GM19324 (cell line): Measurements from ENCODE around the gene TTLL4.
"Not testable (repeated sequence)": the region's sequence is repeated elsewhere in the genome, so short reads cannot be mapped to it uniquely, and the experiment has no call there.

Experiments used
- ATAC-seq: cut with Tn5 transposase; IDR thresholded peaks from one replicate; pipeline ENCODE4 v1.9.1; 2021; ENCODE audit warnings: mild to moderate bottlenecking, moderate library complexity; ENCODE audit not compliant: unreplicated experiment, low FRiP score

TTLL4 gene

DNA sequence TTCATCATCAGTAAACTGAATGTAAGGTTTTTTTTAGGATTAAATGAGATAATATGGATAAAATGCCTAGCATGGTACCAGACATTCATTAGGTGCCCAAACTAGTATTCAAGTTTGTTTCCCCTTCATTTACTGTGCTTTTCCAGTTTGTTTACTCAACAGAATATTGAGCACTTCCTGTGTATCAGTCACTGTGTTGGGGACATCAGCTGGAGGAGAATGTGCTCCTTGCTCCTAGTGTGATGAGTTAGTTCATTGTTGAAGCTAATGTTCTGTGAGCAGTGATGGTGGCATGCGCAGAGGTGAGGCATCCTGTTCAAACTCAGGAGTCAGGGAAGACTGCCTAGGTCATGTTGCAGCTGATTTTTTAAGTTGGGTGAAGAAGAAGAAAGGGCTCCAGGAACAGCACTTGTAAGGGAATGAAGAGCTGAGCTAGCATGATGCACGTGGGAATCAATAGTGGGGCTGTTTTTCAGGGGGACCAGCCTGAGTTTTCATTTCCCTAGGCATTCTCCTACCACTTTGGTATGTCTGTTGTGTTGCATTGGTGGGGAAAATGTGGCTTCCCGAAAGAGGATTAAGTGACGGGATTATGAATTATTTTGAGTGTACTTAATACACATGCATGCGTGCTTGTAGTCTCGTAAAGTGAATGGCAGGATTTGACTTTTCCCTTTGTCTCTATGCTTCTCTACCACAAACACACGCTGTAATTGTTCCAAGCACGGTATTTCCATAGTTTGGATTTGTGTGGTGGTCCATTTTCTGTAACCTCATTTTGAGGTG, 23.7 kb downstream of the TTLL4 start:
- ATAC-seq, result no peak

DNA sequence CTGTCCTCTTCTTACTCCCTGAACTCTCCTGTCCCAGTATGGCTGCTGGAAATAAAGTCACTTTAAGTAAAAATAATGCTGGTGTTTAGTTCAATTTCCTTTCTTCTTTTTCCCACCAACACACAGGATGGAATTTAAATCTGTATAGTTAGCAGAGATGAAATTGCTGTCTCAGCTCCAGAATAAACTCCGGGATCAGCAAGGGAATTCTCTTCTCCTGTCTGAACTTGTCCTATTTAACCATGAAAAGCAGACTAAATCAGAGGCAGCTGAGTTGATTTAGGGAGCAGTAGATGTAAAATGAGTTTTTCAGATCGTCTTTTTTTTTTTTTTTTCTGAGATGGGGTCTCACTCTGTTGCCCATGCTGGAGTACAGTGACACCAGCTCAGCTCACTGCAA, 25.9 kb downstream of the TTLL4 start:
- ATAC-seq, result no peak

DNA sequence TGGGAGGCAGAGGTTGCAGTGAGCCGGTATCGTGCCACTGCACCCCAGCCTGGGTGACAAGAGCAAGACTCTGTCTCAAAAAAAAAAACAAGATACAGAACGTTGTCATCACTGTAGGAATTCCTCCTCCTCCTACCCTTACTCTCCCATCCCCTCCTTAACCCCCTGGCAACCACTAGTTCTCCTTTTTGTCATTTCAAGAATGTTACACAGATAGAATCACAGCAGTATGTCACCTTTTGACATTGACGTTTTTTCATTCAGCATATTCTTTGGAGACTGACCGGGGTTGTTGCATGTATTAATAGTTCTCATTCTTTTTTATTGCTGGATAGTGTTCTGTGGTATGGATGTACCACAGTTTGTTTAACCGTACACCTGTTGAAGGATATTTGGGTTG, 32.4 kb downstream of the TTLL4 start:
- no peak for ATAC-seq

DNA sequence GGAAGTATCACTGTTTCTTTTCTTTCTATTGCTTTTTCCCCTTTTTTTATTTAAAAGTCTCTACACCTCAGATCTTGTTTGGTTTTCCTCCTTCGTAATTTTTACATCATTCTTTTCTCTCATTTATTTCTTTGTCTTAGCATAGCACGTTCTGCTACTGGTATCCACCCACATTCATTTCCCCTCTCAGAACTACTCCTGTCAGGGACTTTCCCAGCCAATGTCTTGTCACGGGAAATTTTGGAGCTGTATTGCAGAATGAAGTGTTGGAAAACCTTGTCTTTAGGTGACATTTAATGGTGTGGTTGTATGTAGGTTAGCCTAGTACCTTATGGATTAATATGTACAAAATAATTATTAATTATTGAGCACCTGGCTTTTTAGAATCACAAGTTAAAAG, 34.0 kb downstream of the TTLL4 start:
- ATAC-seq, result no peak

DNA sequence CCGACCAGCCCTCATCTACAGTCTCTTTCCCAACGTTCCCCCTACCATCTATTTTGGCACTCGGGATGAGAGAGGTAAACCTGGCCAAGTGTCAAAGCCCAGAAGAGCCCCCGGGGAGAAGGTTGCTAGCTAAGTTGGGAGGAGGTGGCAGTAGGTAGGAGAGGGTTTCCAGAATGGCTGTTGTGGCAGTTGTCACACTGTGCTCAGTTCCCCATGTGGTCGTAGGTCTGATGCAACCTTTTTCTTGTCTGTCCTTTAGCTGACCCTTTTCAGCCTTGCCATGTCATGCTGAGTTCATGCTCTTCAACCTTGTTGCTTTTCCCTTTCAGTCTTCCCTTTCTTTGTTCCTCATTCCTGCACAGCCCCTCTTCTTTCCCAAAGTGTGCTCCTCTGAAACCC, 34.5 kb downstream of the TTLL4 start:
- ATAC-seq, result no peak

DNA sequence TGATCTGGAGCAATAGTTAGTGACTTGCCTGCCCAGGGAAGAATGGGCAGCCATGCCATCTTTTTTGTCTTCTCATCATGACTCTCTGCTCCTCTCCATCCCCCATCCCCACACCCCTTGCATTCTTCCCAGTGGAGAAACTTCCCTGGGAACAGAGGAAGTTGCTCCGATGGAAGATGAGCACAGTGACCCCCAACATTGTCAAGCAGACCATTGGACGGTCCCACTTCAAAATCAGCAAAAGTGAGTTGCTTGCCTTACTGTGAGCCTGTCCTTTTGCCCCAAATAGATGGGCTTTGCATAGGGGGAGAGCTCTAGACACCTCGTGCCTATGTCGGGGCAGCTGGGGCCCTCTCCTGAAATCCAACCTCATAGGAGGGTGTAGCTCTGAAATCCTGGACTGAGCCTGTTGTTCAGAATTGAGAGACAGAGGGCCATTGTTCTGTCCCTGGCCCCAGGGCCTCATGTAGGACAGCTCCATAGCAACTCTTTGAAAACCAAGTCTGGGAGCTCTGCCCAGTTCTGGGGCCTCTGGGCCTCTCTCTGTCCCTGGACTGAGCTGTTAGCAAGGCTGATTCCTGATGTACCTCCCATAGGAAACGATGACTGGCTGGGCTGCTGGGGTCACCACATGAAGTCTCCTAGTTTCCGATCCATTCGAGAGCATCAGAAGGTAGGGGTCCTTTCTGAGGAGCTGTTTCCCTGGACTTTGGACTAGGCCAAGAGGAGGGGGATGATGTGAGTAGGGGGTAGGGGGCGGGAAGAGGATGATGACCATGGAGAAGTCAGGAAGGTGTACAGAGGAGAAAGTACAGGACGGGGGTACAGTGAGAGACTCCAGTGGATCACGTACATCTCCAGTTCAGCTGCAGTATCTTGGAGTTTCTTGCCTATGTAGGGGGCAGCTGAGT, 35.2 kb downstream of the TTLL4 start:
- no peak for ATAC-seq

DNA sequence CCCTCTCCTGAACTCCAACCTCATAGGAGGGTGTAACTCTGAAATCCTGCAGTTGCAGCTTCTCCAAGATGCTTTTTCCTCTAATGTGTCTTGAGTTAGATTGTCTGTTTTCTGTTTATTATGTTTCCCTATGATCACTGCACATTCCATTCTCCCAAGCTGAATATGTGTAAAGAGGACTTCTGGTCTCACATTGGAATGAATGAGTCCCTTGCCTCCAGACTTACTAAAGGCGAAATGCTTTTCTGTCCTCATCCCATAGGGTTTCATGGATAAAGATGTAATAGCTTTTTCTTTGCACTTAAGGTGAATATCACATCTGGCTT, 35.8 kb downstream of the TTLL4 start:
- ATAC-seq, result no peak

DNA sequence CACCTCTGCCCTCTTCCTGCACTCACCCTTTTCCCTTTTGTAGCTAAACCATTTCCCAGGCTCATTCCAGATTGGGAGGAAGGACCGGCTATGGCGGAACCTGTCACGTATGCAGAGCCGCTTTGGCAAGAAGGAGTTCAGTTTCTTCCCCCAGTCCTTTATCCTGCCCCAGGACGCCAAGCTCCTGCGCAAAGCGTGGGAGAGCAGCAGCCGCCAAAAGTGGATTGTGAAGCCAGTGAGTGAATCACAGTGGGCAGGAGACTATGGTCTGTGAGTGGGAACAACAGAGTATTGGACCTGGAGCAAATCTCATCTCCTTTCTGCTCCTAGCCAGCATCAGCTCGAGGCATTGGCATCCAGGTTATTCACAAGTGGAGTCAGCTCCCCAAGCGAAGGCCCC, 36.3 kb downstream of the TTLL4 start:
- ATAC-seq, result no peak

DNA sequence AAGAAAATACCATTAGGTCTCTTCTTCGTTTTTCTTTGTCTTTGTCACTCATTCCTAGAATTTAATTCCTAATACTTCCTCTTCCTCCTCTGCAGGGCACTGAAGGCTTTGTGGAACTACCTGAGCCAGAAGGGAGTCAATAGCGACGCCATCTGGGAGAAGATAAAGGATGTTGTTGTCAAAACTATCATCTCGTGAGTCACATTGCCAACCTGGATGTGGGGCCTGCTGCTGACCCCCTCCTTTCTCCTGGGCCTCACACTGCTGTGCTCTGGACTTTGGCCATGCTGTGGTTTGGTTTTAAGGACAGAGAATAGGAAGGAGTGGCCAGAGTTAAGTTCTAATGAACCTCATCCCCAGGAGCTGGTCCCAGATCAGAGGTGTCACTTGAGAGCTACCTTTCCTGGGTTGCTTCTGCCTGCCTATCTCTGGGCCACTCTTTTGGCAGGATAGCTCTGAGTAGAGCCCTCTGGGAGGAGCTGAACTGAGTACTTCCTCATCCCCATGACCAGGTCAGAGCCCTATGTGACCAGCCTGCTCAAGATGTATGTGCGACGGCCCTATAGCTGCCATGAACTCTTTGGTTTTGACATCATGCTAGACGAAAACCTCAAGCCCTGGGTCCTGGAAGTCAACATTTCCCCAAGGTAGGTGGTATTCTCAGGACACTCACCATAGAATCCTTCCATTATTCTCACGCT, 38.3 kb downstream of the TTLL4 start:
- ATAC-seq, result no peak

DNA sequence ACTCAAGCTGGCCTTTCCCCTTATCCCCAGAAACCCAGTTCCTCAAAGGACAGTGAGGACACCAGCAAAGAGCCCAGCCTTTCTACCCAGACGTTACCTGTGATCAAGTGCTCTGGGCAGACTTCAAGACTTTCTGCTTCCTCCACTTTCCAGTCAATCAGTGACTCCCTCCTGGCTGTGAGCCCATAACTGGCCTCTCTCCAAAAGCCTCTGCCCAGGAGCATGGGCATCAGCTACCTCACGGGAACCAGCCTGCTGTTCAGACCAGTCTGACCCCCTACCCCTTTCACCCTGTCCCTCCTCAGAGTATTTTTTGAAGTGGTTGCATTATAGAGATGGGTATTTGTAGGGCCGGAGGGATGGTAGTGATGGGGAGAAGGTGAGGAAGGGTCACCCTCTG, 43.6 kb downstream of the TTLL4 start:
- ATAC-seq, result no peak

DNA sequence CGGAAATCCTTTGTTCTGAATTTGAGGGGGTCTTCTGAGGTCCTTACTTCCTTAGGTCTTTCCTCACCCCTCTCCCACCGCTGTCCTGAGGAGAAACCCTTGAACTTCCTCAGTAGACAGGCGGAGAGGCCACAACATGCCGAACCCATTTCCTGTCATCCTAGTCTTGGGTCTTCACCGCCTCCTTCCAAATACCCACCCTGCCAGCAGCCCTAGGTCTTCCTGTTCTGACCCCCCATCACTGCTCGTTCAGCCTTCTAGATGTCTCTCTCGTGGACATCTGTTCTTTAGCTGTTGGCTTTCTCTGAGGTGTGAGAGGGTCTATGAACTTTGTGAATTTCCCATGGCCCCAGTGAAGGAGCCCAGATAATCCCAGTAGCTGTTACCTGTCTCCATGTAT, 44.1 kb downstream of the TTLL4 start:
- ATAC-seq, result no peak

DNA sequence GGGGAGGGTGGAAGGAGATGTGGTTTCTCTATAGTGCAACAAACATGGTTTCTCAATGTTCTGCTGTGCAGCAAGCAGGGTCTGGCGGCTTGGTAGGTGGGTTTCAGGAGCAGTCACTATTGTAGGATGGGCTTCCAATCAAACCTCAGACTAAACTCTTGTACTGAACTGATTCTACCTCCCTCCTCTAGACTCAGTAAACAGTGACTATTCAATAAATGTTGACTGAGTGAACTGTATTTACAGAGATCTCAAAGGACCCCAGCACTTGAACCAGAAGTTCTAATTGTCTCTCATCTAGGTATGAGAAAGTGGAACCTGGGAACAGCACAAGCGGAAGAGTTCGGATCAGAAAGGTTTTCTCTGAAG, 44.5 kb downstream of the TTLL4 start:
- ATAC-seq, result no peak

DNA sequence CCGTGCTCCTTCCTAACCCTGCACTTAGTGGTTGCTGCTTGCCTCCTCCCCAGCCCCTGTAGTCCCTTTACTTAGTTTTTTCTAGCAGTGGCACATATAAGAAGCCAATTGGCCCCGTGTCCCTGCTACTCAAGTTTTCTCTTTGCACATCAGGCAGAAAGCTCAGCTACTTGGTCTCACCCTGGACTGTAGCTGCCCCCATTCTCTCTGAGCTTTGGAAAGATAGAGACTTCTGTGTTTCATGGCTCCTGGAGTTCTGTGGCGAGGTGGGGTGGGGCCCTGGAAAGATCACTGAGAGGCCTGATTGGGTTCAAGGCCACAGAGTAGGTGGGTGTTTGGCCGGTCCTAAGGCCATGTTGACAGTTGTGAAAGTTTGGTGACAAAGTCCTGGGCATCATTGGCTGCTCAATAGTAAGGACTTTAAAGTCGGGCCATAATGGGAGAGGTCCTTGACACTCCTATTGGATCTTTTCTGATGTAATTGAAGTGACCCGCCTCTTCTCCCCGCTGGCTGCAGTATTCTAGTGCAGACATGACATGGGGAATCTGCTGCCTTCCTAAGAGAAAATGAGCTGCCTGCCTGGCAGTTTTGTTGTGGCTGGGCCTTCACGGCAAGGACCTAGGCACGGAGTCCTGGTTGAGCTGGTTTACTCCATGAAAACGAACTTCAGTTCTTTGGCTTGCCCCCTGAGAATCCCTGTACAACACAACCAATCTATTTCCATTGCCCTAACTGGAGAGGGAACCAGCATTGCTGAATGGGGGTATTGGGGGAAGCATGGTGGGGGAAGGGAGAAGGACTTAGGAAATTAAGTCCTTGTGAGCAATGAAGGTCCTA, 45.2 kb downstream of the TTLL4 start:
- ATAC-seq, result no peak

DNA sequence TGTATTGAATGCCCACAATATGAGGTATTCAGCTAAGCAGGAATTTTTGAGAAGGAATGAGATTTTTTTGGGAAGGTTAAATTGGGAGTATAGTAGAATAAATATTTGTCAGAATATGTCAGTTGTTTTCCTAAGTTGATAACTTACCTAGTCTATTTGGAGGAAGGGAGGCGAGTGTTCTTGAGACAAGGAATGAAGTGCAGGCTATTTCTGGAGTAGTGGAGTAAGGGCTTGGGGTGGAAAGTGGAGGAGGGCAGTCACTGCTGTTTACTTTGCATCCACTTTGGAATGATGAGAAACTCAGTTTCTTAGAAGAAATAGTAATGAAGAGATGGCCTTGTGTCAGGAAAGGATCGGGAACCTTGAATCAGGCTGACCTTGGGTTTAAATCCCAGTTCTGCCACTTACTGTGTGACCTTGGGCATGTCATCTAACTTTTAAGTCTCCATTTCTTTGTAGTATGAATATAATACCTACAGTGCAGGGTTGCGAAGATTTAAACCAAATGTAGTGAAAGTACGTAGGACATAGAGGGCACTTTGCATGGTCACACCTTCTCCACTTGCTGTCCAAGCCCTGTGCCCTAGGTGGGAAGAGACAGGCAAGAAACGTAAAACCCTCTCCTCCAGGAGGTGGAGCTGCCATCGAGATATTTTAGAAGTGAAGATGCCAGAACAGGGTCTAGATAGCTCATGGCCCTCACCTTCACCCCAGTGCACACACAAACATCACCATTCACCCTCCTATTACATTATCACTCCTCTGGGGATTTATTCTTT, 46.2 kb downstream of the TTLL4 start:
- ATAC-seq, result no peak

DNA sequence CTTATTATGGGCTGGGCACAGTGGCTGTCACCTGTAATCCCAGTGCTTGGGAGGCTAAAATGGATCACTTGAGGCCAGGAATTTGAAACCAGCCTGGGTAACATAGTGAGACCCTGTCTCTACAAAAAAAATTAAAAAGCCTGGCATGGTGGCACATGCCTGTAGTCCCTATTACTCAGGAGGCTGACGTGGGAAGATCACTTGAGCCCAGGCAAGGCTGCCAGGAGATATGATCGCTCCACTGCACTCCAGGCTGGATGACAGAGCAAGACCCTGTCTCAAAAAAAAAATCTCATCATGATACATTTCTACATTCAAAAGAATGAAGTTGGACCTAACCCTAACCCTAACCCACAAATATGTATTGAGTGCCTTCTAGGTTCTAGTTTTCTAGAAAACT, 51.2 kb downstream of the TTLL4 start:
- ATAC-seq, result no peak

DNA sequence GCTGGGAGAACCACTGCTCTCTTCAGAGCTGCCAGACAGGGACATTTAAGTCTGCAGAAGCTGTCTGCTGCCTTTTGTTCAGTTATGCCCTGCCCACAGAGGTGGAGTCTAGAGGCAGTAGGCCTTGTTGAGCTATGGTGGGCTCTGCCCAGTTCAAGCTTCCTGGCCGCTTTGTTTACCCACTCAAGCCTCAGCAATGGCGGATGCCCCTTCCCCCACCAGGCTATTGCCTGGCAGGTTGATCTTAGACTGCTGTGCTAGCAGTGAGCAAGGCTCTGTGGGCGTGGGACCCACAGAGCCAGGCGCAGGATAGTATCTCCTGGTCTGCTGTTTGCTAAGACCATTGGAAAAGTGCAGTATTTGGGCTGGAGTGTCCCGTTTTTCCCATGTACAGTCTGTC, 62.1 kb downstream of the TTLL4 start:
- not testable (repeated sequence) for ATAC-seq

DNA sequence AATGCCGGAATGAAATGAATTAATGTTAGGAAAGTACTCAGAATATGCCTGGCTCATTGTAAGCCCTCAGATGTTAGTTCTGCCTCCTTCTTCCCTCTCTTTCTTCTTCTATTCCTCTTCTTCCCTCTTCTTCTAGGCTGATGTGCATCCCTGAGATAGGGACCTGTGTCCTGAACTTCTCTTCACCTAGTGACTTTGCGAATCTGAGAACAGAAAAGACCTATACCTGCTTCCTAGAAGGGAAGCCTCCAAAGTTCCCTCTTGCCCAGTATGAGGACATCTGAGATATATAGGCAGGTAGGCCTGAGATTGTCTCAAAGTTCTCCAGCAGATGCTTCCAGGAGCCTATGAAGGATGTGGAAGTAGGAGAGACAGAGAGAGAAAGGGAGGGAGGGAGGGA, 63.2 kb downstream of the TTLL4 start:
- no peak for ATAC-seq

DNA sequence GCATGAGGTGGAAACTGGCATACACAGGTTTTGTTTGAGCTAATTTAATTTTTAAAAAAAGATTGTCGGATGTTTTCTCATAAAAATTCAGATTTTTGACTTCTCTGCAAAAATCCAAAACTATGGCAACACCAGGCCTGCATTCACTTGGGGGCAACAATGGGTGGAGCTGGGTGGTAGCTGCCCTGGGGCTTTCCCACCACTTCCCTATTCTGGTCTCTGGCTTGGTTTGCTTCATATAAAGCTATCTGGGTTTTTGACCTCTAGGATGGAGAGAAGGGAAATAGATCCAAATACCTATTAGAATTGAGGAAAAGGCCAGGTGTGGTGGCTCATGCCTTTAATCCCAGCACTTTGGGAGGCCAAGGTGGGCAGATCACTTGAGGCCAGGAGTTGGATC, 65.9 kb downstream of the TTLL4 start:
- no peak for ATAC-seq

DNA sequence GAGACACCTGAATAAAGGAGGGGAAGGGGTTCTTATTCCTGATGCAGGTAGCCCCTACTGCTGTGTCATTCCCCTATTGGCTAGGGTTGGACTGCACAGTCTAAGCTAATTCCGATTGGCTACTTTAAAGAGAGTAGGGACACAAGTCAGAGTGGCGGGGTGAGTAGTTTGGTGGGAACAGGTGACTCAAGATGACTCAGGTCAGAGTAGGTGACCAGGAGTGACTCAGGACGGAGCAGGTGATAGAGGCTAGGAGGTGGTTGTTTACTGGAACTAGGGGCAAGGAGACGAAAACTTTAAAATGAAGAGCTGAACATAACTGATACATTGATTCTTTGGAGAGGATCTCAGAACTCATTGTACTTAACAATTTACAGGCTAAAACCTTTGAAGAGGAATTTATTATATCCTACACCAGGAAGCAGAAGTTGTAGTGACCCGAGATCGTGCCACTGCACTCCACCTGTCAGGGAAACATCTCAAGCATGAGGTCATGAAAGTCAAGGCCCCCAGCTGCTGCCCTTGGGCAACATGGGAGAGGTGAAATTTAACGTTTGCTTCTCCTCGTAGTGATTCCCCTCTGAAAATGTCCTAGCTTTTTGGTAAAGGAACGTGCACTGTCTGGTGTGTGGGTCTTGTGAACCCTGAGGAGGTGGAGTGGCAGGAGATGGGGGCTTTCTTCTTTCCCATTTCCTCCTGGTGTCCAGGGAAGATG, 66.8 kb downstream of the TTLL4 start:
- ATAC-seq, result no peak
